Loucy (cell line): Measurements from ENCODE around the gene DIPK1A.

ENCODE experiments used
- CTCF ChIP-seq: fragments of 200-600 bp; sonication (generic); conservative IDR thresholded peaks from 2 replicates; pipeline ENCODE4 v1.5.1; 2014; ENCODE audit warnings: mild to moderate bottlenecking, antibody characterized with exemption, low read length
- EZH2phosphoT487 ChIP-seq: fragments of 200-600 bp; IDR thresholded peaks from 2 replicates; pipeline ENCODE4 v1.6.1; 2018; ENCODE audit warnings: antibody characterized with exemption, mild to moderate bottlenecking, moderate library complexity, borderline replicate concordance

GRCh38 chr1:92995441-92996430, 34.5 kb upstream of the DIPK1A start:
- TF ChIP-seq CTCF (no peak), EZH2phosphoT487 (no peak)
